Rectal smooth muscle tissue (tissue), 1 donor: ENCODE data around the gene JAKMIP1.

Experiments
- H3K27ac ChIP-seq: one replicate; pipeline ENCODE4 v1.7.0; 2013; ENCODE audit warnings: low read depth, low read length, inconsistent platforms
- H3K27me3 ChIP-seq: one replicate; pipeline ENCODE4 v1.7.0; 2013; ENCODE audit warnings: low read length; ENCODE audit not compliant: control insufficient read depth, insufficient read depth
- H3K36me3 ChIP-seq: one replicate; pipeline ENCODE4 v1.7.0; 2013; ENCODE audit warnings: low read length; ENCODE audit not compliant: control insufficient read depth, insufficient read depth
- H3K4me1 ChIP-seq: one replicate; pipeline ENCODE4 v1.7.0; 2013; ENCODE audit warnings: low read length; ENCODE audit not compliant: control insufficient read depth, insufficient read depth
- H3K4me3 ChIP-seq: one replicate; pipeline ENCODE4 v1.7.0; 2013; ENCODE audit warnings: low read length
- H3K9ac ChIP-seq: one replicate; pipeline ENCODE4 v1.7.0; 2013; ENCODE audit warnings: low read length

Gene JAKMIP1

GRCh38 chr4:6095023-6095752, 105.2 kb downstream of the JAKMIP1 start:
- Histone ChIP-seq H3K4me1 (no peaks in the 10 kb centered on the region), H3K9ac (no peak overlapping the region), H3K27ac (no peak overlapping the region), H3K36me3 (no peaks in the 10 kb centered on the region), H3K4me3 (no peak overlapping the region), H3K27me3 (no peaks in the 10 kb centered on the region)

DNA sequence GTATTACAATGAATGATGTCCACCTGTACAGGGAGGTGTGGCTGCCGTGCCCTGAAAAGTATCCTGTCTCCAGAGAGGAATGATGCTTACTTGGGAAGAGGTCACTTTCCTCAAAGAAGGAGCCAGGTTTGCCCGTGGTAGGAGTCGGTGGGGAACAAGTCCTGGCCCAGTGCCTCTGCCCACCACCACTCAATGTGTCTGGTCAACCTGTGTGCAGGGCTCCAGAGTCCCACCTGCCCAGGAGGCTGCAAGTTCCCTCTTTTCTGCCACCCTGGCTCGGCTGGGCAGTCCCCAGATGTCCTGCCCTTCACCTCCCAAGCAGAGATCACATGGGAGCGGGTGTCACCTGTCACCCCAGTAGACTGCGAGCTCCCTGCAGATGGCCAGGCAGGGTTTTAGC, 106.7 kb downstream of the JAKMIP1 start:
- H3K4me3 ChIP-seq = no peak overlapping the region
- H3K27ac ChIP-seq = no peak overlapping the region
- no peaks in the 10 kb centered on the region for H3K4me1 ChIP-seq
- H3K9ac ChIP-seq = no peak overlapping the region
- no peaks in the 10 kb centered on the region for H3K27me3 ChIP-seq
- no peaks in the 10 kb centered on the region for H3K36me3 ChIP-seq

DNA sequence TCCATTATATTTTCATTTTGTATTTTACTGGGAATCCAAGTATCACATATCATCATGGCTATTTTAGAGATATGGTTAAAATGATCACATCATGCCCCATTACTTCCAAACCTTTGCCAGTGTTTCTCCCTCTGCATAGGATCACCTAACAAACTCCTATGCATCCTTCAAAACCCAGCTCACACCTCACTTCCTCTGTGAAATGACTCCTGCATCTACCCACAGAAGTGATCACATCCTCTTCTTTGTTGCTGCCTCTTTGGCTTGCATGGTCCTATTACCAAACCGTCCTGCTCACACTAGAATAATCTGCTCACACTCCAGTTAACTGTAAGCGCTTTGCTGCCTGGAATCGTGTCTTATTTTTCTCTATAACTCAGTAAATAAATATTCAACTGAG, 107.4 kb downstream of the JAKMIP1 start:
- Histone ChIP-seq H3K9ac (no peak overlapping the region), H3K4me3 (no peak overlapping the region), H3K4me1 (no peaks in the 10 kb centered on the region), H3K36me3 (no peaks in the 10 kb centered on the region), H3K27ac (no peak overlapping the region), H3K27me3 (no peaks in the 10 kb centered on the region)

- Histone ChIP-seq H3K4me1 (no peaks in the 10 kb centered on the region), H3K4me3 (no peak overlapping the region), H3K36me3 (no peaks in the 10 kb centered on the region), H3K27ac (no peak overlapping the region), H3K9ac (no peak overlapping the region), H3K27me3 (no peaks in the 10 kb centered on the region)
These were observed 108.2 kb downstream of the JAKMIP1 start for GRCh38 chr4:6092131-6092530.

- no peak overlapping the region for H3K27ac ChIP-seq
- H3K9ac ChIP-seq = no peak overlapping the region
- no peaks in the 10 kb centered on the region for H3K27me3 ChIP-seq
- H3K4me1 ChIP-seq = no peaks in the 10 kb centered on the region
- H3K36me3 ChIP-seq = no peaks in the 10 kb centered on the region
- H3K4me3 ChIP-seq = no peak overlapping the region
These were observed 109.4 kb downstream of the JAKMIP1 start for GRCh38 chr4:6090931-6091330.

- Histone ChIP-seq H3K4me1 (no peaks in the 10 kb centered on the region), H3K9ac (no peak overlapping the region), H3K4me3 (no peak overlapping the region), H3K27ac (no peak overlapping the region), H3K27me3 (no peaks in the 10 kb centered on the region), H3K36me3 (no peaks in the 10 kb centered on the region)
These were observed 111.4 kb downstream of the JAKMIP1 start for GRCh38 chr4:6088950-6089349.

DNA sequence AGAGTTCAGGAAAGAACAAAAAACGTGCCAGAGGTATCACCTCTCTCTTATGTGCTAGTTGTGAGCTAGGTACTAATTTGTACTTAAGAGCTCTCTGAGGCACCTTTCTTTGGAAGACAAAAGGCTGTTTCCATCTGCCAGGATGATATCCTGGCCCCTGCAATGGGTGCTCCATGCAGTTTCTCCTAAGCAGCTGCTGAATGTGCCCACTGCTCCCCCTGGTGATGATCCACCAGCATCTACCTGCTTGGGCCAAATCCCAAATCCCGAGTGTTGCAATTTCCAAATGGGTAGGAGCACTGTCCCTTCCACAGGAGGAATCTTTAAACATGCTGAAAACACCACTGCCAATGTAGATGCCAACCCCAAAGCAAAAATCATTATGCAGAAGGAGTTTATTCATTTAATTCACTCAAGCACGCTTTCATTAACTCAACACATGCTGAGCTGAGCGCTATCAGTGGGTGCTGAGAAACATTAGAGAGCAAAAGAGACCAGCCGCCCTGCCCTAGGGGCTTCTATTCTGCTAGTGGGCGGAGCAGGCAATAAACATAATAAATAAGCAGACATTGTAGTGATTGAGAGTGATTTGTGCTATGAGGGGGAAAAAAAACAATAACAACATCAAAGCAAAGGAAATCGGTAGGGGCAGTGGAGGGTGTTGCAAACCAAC, 112.5 kb downstream of the JAKMIP1 start:
- no peak overlapping the region for H3K27ac ChIP-seq
- H3K4me3 ChIP-seq = no peak overlapping the region
- H3K9ac ChIP-seq = no peak overlapping the region
- no peaks in the 10 kb centered on the region for H3K4me1 ChIP-seq
- H3K27me3 ChIP-seq = no peaks in the 10 kb centered on the region
- H3K36me3 ChIP-seq = no peaks in the 10 kb centered on the region

- Histone ChIP-seq H3K4me3 (no peak overlapping the region), H3K4me1 (no peaks in the 10 kb centered on the region), H3K36me3 (no peaks in the 10 kb centered on the region), H3K27ac (no peak overlapping the region), H3K9ac (no peak overlapping the region), H3K27me3 (no peaks in the 10 kb centered on the region)
These were observed 113.5 kb downstream of the JAKMIP1 start for GRCh38 chr4:6086846-6087245.

DNA sequence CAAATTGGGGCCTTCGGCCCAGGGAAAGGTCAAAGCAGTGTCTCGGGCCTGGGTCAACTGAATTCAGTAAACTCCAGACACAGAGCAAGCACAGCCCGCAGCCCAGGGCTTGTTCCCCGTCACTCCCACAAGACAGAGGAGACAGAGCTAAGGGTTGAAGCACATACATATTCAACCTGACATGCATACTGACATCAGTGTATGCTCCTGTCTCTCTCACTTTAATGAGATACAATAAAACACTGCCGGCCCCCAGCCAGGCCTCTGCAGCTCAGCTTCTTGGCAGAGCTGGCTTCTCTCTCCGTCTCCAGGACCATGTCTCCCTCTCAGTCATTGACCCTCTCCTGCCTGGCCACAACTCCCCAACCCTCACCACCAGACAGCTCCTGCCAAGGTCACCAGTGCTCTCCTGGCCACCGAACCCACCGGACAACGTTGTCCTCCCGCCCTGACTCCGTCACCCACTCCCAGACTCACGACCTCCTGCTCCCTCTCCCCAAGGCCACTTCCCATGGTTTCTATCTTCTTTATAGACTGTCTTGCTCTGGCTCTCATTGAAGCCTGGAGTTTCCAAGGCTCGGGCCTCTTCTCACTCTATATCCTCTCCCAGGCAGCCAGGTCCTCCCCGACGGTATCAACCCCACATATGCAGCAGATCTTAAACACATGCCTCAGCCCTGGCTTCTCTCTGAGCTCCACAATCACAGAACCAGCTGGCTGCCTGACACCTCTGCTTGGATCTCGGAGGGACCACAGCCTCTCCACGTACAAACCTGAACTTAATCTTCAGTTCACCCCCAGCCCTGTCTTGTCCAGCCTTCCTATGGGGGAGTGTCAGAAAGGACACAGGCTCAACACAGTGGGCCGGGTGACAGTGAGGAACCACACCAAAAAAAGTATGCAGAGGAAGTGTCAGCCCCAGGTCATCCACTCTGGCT, 114.4 kb downstream of the JAKMIP1 start:
- Histone ChIP-seq H3K36me3 (no peaks in the 10 kb centered on the region), H3K9ac (no peak overlapping the region), H3K27me3 (no peaks in the 10 kb centered on the region), H3K4me1 (no peaks in the 10 kb centered on the region), H3K4me3 (no peak overlapping the region), H3K27ac (no peak overlapping the region)

GRCh38 chr4:6085028-6085690, 115.2 kb downstream of the JAKMIP1 start:
- Histone ChIP-seq H3K9ac (no peak overlapping the region), H3K27me3 (no peaks in the 10 kb centered on the region), H3K36me3 (no peaks in the 10 kb centered on the region), H3K4me3 (no peak overlapping the region), H3K4me1 (no peaks in the 10 kb centered on the region), H3K27ac (no peak overlapping the region)

DNA sequence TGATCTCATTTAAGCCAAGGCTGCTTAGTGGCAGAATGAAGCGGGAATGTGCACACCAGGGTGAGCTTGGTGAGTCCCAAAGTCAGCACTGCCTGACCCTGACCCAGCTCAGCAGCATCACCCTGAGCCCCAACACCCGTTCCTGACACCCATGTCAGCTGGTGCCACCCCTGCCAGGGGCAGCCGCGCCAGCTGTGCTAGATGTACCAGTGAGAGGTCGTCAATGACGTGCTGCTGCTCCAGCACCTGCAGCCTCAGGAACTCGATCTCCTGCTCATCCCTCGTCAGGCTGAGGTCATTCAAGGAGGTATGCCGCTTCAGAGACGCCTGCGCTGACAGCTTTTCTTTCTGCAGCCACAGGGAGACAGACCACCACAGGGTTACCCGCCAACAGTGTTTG, 120.4 kb downstream of the JAKMIP1 start:
- Histone ChIP-seq H3K27me3 (peaks cover 2% of the 10 kb centered on the region), H3K36me3 (no peaks in the 10 kb centered on the region), H3K4me1 (no peaks in the 10 kb centered on the region), H3K4me3 (no peak overlapping the region), H3K9ac (no peak overlapping the region), H3K27ac (no peak overlapping the region)

DNA sequence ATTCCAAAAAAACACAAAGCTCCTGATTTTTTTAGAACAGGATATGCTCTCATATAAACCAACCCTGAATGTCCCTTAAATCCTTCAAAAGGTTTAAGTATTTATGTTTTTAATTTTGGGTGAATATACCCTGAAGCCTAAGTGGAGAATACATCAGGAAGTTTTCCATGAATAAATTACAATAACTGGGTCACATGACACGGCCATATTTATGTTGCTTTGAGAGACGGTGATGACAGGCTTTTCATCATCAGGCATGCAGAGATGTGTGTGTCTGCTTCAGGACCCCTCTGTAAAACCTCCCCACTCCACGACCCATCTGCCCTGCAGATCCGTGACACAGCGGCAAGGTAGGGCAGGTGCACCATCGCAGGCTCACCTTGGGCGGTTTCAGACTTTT, 121.8 kb downstream of the JAKMIP1 start:
- Histone ChIP-seq H3K27me3 (peaks cover 2% of the 10 kb centered on the region), H3K9ac (no peak overlapping the region), H3K4me1 (no peaks in the 10 kb centered on the region), H3K4me3 (no peak overlapping the region), H3K27ac (no peak overlapping the region), H3K36me3 (no peaks in the 10 kb centered on the region)
